Ectodermal cell (in vitro differentiated cells): Measurements from ENCODE around the gene CACNA1H. TPM values are rescaled to one million over a fixed set of nuclear protein-coding genes. Genes with fewer than 3 reads are reported as not detected.
A peak's percentile ranks its signal among the peaks of the same experiment; 100 is the strongest.

ENCODE experiments used
- H3K27ac ChIP-seq: 2 replicates; pipeline ENCODE4 v1.7.0; 2013; ENCODE audit warnings: mild to moderate bottlenecking, low read depth, low read length; ENCODE audit not compliant: insufficient read depth, poor library complexity, severe bottlenecking
- H3K27me3 ChIP-seq: 2 replicates; pipeline ENCODE4 v1.7.0; 2013; ENCODE audit warnings: mild to moderate bottlenecking, low read length; ENCODE audit not compliant: insufficient read depth, control insufficient read depth, poor library complexity, severe bottlenecking
- H3K36me3 ChIP-seq: one replicate; pipeline ENCODE4 v1.7.0; 2013; ENCODE audit warnings: low read length; ENCODE audit not compliant: control insufficient read depth, insufficient read depth
- H3K4me1 ChIP-seq: one replicate; pipeline ENCODE4 v1.7.0; 2013; ENCODE audit warnings: low read length; ENCODE audit not compliant: control insufficient read depth, insufficient read depth
- H3K4me3 ChIP-seq: 2 replicates; pipeline ENCODE4 v1.7.0; 2013; ENCODE audit warnings: low read depth, low read length, control low read depth; ENCODE audit not compliant: insufficient read depth
- H3K9me3 ChIP-seq: 2 replicates; pipeline ENCODE4 v1.7.0; 2013; ENCODE audit warnings: mild to moderate bottlenecking, low read length, moderate library complexity; ENCODE audit not compliant: control insufficient read depth
- WGBS, 2 experiments: methylation state at CpG; one replicate each; pipeline ENCODE4 v1.1.7; 2013; ENCODE audit warnings: missing lambda C conversion rate in 2 of 2; 5-methylcytosine and 5-hydroxymethylcytosine counted together
- polyA plus RNA-seq, 4 experiments: library from polyadenylated mRNA; stranded (reverse); fragments of 50-300 nt; gene quantifications; one replicate each; pipeline ENCODE4 v1.2.3, GENCODE V29; 2013

CACNA1H gene
- 30.0 TPM for polyA plus RNA-seq (2013, experiment 1 of 4)
- polyA plus RNA-seq (2013, experiment 2 of 4): 36.4 TPM
- 32.2 TPM for polyA plus RNA-seq (2013, experiment 3 of 4)
- 35.6 TPM for polyA plus RNA-seq (2013, experiment 4 of 4)

DNA sequence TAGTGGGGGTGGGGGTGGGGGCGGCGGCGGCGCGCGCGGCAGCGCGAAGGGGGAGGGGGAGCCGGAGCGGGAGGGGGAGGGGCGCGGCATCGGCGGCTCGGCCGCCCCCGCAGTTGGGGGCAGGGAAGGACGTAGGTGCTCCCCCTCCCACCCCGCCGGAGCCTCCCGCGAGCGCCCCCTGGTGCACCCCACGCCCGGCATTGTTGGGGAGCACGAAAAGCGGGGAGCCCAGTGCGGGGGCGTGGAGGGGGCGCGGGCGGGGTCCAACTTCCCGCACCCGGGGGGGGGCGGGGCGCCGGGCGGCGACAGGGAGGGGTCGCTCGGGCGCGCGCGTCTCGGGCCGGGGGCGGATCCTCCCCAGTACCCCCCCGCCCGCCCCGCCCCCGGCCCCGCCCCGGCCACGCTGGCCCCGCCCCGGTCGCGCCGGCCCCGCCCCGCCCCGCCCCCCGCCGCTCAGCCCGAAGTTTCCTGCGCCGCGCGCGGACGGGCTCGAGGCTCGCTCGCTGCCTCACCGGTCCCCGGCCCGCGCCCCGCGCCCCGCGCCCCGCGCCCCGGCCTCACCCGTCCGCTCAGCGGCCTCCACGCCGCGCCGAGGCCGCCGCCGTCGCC lies at the start of gene CACNA1H:
Gene CACNA1H (plus strand): TSS at position 456 of the 609 bp plus-strand sequence. CDS start 632 bp downstream, outside the sequence.
- WGBS, 2 experiments: 0 to 1% methylated on average over 92 to 95 of the region's 98 CpGs
- H3K27ac ChIP-seq: no peak within 1 kb of the TSS
- no peaks in the 10 kb centered on the region for H3K36me3 ChIP-seq
- H3K27me3 ChIP-seq: peaks cover 8% of the 10 kb centered on the region
- no peaks in the 10 kb centered on the region for H3K9me3 ChIP-seq
- peaks cover 21% of the 10 kb centered on the region for H3K4me1 ChIP-seq
- H3K4me3 ChIP-seq: peak within 1 kb of the TSS; percentile 45

DNA sequence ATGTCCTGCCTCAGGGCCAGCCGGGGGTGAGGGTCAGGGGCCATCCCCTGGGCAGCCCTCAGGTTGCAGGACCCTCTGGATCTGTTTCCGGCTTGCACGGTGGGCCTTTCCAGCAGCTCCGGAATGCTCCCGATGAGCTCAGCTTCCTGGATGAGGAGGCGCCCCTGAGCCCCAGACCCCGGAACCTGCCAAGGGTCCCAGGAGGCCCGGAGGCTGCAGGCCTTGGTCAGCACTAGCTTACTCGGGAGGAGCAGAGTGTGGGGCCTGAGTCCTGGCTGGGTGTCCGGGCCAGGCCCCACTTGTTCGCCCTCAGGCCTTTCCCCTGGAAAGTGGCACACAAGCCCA lies 49.3 kb upstream of the CACNA1H start:
- H3K27me3 ChIP-seq: peaks cover 30% of the 10 kb centered on the region
- H3K36me3 ChIP-seq: no peaks in the 10 kb centered on the region
- no peak overlapping the region for H3K4me3 ChIP-seq
- 68 to 70% methylated on average over 11 of the region's 11 CpGs for WGBS, 2 experiments
- no peak overlapping the region for H3K27ac ChIP-seq
- no peaks in the 10 kb centered on the region for H3K9me3 ChIP-seq
- H3K4me1 ChIP-seq: peaks cover 17% of the 10 kb centered on the region

DNA sequence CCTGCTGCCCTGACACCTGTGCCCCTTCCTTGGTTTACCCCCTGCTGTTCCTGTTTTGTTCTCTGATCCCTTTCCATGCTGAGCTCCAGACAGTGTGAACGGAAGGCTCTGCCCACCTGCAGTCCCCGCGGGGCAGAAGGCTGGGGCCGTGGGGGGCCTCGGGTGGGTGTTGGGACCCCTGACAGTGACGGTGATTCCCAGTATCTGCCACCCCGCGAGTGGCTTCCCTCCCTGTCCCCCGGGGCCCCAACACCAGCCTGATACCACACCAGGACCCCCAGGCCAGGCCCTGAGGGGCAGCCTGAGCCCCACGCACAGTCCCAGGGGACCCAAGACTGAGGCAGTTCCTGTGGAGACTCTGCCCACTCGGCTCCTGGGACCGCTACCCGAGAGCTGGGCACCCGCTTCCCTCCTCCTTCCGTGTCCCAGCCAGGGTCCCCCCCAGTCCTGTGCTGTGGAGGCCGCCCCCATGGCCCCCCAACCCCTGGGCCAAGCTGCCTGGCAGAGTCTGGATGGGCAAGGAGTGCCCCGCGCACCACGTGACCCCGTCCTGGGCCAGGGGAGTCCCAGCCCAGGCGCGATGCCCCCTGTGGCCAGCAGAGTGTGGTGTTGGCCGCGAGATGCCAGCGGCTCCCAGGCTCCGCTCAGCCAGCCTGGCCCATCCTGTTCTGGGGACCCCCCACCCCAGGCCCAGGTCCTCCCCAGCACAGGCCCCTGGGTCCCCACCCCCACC lies 46.9 kb upstream of the CACNA1H start:
- Histone ChIP-seq H3K27ac (no peak overlapping the region), H3K36me3 (no peaks in the 10 kb centered on the region), H3K4me3 (no peak overlapping the region), H3K27me3 (peaks cover 32% of the 10 kb centered on the region), H3K4me1 (peaks cover 10% of the 10 kb centered on the region), H3K9me3 (no peaks in the 10 kb centered on the region)
- 38 to 40% methylated on average over 26 of the region's 26 CpGs for WGBS, 2 experiments

DNA sequence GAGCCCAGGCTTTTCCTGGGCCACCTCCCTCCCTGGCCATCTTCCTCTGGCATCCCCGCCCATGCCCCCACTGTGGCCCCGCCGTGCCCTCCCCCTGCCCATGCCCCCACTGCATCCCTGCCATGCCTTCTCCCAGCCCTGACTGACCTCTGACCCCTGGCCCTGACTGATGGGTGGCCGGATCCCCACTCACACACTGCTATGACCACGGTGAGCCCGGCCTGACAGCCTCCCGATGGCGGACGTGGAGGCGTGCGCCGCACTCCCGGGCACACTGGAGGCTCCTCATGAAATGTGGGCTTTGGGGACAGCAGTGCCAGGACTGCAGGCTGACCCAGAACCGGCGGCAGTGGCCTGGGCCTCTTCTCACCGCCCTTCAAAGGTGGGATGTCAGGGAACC lies 46.2 kb upstream of the CACNA1H start:
- peaks cover 32% of the 10 kb centered on the region for H3K27me3 ChIP-seq
- peaks cover 10% of the 10 kb centered on the region for H3K4me1 ChIP-seq
- no peak overlapping the region for H3K4me3 ChIP-seq
- H3K27ac ChIP-seq: no peak overlapping the region
- no peaks in the 10 kb centered on the region for H3K36me3 ChIP-seq
- 89 to 90% methylated on average over 16 of the region's 16 CpGs for WGBS, 2 experiments
- H3K9me3 ChIP-seq: no peaks in the 10 kb centered on the region

DNA sequence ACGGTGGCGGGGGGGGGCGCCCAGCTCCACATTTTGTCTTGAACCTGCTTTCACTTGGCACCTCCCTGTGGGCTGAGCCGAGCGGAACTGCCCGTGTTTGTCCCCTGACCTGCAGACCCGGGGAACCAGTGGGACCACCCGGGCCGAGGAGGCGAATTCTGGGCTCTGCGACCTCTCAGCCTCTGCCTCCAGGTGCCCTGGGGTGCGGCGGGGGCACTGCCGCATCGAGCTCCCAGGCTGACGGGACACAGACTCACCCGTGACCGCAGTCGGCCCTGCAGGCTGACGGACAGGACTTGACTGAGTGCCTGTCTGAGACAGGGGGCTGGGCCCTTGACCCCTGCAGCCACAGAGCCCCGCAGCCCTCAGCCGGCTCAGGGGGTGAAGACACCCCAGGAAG lies 45.8 kb upstream of the CACNA1H start:
- H3K36me3 ChIP-seq: no peaks in the 10 kb centered on the region
- no peaks in the 10 kb centered on the region for H3K9me3 ChIP-seq
- 85% methylated on average over 22 of the region's 22 CpGs for WGBS, 2 experiments
- peaks cover 32% of the 10 kb centered on the region for H3K27me3 ChIP-seq
- no peak overlapping the region for H3K4me3 ChIP-seq
- H3K4me1 ChIP-seq: peaks cover 10% of the 10 kb centered on the region
- no peak overlapping the region for H3K27ac ChIP-seq

DNA sequence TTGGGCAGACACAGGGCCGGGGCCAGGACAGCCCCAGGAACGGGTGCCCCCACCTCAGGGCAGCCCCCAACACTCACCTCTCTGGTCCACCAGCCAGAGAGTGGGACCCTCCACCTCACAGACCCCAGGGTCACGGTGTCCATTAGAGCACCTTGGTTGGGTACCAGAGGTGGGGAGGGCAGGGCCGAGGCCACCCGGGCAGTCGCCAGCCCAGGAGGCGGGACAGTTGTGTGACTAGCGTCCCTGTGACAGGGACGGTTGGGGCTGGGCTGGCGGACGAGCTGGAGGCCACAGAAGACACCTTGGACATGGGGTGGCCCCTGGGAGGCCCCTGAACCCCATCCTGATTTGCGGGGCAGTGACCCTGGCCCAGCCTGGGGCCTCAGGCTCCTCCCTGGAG lies 45.2 kb upstream of the CACNA1H start:
- Histone ChIP-seq H3K36me3 (no peaks in the 10 kb centered on the region), H3K27ac (no peak overlapping the region), H3K4me1 (peaks cover 10% of the 10 kb centered on the region), H3K27me3 (peaks cover 32% of the 10 kb centered on the region), H3K9me3 (no peaks in the 10 kb centered on the region), H3K4me3 (no peak overlapping the region)
- WGBS, 2 experiments: 89 to 90% methylated on average over 12 of the region's 12 CpGs

DNA sequence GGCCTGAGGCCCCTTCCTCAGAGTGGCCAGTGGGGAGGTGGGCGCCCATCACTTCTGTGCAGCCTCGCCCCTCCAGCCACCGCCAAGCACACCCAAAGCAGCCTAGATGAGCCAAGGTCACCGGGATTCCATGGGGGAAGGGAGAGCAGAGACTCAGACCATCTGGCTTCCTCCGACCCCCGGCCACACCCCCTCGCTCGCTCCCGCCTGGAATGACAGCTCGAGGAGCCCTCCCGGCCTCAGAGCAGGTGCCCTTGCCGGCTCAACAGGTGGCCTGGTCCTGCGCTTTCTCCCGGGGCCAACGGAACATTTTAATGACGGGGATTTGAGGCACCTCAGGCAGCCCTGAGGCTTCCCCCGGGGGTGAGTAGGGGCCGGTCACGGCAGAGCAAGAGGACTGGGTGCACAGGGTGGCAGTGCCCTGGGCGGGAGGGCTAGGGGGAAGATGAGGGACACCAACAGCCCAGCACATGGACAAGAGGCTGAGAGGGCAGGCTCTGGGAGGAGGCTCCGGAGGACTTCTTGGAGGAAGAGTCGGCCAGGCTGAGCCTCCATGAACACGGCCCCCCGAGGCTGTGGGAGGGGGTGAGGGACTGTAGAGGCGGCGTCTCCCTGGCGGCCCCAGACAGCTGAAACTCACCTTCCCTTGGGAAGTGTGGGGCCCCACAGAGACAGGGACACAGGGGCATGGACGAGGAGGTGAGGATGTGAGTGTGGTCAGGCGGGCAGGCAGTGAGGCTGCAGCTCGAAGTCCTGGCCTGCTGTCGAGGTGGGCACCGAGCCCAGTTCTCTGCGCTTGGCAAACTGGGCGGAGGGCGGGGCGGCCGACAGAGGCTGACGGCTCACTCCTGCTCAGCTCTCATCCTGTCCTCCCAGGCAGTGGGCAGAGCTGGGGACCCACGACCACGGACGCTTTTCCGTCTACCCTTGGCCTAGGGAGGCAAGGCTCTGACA lies 44.3 kb upstream of the CACNA1H start:
- Histone ChIP-seq H3K27ac (no peak overlapping the region), H3K27me3 (peaks cover 29% of the 10 kb centered on the region), H3K4me1 (peaks cover 4% of the 10 kb centered on the region), H3K9me3 (no peaks in the 10 kb centered on the region), H3K4me3 (no peak overlapping the region), H3K36me3 (no peaks in the 10 kb centered on the region)
- WGBS, 2 experiments: 72 to 74% methylated on average over 42 of the region's 42 CpGs

DNA sequence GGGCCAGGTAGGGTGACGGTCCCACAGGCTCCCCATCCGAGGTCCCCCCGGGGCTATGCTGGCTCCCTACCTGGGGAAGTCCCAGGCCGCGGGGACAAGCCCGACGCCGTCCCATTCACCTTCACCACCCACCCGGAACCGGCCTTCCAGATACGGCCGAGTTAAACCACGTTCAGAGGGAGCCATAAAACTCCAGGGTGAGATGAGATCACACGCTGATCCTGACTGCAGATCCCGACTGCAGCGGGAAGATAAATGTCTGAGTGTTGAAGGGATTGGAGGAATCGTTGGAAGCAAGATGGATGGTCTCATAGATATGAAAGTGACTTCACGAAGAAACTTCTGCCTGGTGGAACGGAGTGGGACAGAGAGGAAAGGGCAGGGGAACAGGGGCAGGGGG lies 43.3 kb upstream of the CACNA1H start:
- Histone ChIP-seq H3K9me3 (no peaks in the 10 kb centered on the region), H3K4me1 (peaks cover 4% of the 10 kb centered on the region), H3K27me3 (peaks cover 20% of the 10 kb centered on the region), H3K4me3 (no peak overlapping the region), H3K36me3 (no peaks in the 10 kb centered on the region), H3K27ac (no peak overlapping the region)
- 88% methylated on average over 19 of the region's 19 CpGs for WGBS, 2 experiments

DNA sequence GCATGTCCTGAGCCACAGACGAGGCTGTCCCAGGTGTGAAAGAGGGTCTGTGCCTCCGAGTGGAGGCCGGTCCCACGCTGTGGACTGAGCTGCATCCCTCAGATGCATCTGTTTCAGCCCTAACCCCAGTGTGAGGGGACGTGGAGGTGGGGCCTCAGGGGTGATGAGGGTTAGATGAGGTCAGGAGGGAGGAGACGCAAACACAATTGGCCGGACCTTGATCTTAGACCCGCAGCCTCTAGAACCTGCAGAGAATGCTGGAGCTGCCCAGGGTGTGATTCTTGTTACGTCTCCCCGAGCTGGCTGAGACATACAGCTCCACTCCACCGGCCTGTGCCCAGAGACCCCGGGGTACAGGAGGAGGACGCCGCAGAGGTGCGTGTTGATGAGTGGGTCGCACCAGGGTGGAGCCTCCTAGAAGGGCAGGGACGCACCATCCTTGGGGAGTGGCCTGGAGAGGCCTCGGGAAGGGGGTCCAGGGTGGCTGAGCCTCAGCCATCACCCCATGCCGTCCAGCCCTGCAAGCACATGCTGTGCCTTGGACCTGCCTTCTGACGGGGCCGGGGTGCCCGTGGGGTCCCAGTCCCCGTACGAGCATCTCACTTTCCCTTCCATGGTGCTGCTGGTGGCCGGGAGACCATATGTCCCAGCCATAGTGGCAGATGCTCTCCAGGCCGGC lies 40.3 kb upstream of the CACNA1H start:
- Histone ChIP-seq H3K27ac (no peak overlapping the region), H3K4me1 (no peaks in the 10 kb centered on the region), H3K27me3 (peaks cover 10% of the 10 kb centered on the region), H3K9me3 (no peaks in the 10 kb centered on the region), H3K4me3 (no peak overlapping the region), H3K36me3 (no peaks in the 10 kb centered on the region)
- 87% methylated on average over 26 of the region's 26 CpGs for WGBS, 2 experiments
